Measurements from ENCODE around the gene TSPAN16. TPM values are rescaled to one million over a fixed set of nuclear protein-coding genes. Genes with fewer than 3 reads are reported as not detected.
A peak's percentile ranks its signal among the peaks of the same experiment; 100 is the strongest.

Gene TSPAN16
- total RNA-seq, 1 donor from 2014 or later = not detected

DNA sequence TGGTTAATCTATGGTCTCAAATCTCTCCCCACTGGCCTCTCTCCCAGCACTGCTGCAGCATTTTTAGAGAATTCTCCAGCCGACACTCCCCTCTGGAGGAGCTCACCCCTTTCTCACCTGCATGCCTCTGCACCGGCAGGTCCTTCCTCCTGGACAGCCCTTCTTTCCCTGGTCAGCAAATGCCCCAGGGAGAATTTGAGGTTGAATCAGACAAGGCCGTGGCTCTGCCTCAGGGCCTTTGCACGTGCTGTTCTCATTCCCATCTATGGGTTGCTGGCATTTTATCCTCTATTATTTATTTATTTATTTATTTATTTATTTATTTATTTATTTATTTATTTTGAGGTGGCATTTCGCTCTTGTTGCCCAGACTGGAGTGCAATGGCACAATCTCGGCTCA, 32.2 kb upstream of the TSPAN16 start:
- no peak for DNase-seq (ENCODE audit: low spot score)
- Mint-ChIP-seq H3K27ac (ENCODE audit: unreplicated experiment) (peak overlapping the region; percentile 61), H3K36me3 (ENCODE audit: low read depth, unreplicated experiment) (peaks cover 3% of the 10 kb centered on the region), H3K4me1 (ENCODE audit: unreplicated experiment) (peaks cover 50% of the 10 kb centered on the region), H3K9me3 (ENCODE audit: unreplicated experiment) (no peaks in the 10 kb centered on the region), H3K27me3 (ENCODE audit: unreplicated experiment) (peaks cover 22% of the 10 kb centered on the region), H3K4me3 (ENCODE audit: unreplicated experiment) (peak overlapping the region; percentile 84)
- TF ChIP-seq, protein P1, sequence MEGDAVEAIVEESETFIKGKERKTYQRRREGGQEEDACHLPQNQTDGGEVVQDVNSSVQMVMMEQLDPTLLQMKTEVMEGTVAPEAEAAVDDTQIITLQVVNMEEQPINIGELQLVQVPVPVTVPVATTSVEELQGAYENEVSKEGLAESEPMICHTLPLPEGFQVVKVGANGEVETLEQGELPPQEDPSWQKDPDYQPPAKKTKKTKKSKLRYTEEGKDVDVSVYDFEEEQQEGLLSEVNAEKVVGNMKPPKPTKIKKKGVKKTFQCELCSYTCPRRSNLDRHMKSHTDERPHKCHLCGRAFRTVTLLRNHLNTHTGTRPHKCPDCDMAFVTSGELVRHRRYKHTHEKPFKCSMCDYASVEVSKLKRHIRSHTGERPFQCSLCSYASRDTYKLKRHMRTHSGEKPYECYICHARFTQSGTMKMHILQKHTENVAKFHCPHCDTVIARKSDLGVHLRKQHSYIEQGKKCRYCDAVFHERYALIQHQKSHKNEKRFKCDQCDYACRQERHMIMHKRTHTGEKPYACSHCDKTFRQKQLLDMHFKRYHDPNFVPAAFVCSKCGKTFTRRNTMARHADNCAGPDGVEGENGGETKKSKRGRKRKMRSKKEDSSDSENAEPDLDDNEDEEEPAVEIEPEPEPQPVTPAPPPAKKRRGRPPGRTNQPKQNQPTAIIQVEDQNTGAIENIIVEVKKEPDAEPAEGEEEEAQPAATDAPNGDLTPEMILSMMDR (IDR thresholded peaks at IDR 0.05; ENCODE audit: unreplicated experiment) = no peak

DNA sequence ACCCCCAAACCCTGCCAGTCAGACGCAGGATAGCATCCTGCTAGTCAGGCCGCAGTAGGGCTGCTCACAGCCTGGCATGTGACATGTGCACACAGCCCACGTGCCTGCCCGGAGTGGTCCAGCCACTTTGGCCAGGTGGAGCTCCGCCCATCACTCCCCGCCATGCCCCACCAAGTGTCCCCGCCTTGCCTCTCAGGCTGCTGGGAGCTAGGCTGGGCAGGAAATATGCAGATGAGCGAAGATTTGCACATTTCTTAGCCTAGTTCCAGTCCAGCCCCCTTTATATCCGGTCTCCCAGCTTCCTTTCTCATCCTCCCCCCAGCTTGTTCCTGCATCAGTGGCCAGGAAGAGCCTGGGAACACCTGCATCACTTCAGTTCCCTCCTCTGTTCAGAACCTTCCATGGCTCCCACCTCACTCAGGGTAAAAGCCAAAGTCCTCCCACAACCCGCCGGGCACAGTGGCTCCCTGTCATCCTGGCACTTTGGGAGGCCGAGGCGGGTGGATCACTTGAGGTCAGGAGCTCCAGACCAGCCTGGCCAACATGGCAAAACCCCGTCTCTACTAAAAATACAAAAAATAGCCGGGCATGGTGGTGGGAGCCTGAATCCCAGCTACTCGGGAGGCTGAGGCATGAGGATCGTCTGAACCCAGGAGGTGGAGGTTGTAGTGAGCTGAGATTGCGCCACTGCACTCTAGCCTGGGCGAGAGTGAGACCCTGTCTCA, 31.3 kb upstream of the TSPAN16 start:
- TF ChIP-seq, protein P1 (IDR thresholded peaks at IDR 0.05; ENCODE audit: unreplicated experiment) = no peak
- peaks cover 58% of the 10 kb centered on the region for H3K4me1 Mint-ChIP-seq (ENCODE audit: unreplicated experiment)
- peak overlapping the region; percentile 83 for H3K4me3 Mint-ChIP-seq (ENCODE audit: unreplicated experiment)
- H3K27ac Mint-ChIP-seq (ENCODE audit: unreplicated experiment) = peak overlapping the region; percentile 96
- DNase-seq (ENCODE audit: low spot score) = peak; percentile 62
- H3K9me3 Mint-ChIP-seq (ENCODE audit: unreplicated experiment) = no peaks in the 10 kb centered on the region
- H3K27me3 Mint-ChIP-seq (ENCODE audit: unreplicated experiment) = peaks cover 22% of the 10 kb centered on the region
- H3K36me3 Mint-ChIP-seq (ENCODE audit: low read depth, unreplicated experiment) = peaks cover 3% of the 10 kb centered on the region

DNA sequence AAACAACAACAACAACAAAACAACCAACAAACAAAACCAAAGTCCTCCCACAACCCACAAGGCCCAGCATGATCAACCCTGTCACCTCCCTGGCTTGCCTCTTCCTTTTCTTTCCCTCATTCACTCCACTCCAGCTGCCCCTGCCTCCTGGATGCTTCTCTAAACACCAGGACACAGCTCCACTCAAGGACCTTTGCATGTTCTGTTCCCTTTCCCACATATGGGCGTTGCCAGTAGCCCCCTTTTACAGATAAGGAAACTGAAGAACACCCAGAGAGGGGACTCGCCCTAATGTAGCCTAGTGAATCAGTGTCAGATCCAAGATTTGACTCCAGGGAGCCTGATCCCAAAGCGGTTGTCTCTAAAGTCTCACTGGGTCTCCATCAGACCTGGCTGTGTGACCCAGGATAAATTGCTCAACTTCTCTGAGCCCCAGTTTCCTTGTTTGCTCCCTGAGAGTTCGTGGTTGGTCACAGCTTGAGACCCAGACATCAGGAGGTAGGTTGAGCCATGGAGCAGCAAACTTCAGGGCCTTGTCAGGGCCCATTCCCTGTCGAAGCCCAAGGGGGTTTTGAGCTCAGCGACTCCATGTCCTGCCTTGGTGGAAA, 30.7 kb upstream of the TSPAN16 start:
- peaks cover 3% of the 10 kb centered on the region for H3K36me3 Mint-ChIP-seq (ENCODE audit: low read depth, unreplicated experiment)
- no peaks in the 10 kb centered on the region for H3K9me3 Mint-ChIP-seq (ENCODE audit: unreplicated experiment)
- DNase-seq (ENCODE audit: low spot score) = no peak
- H3K27ac Mint-ChIP-seq (ENCODE audit: unreplicated experiment) = peak overlapping the region; percentile 96
- peaks cover 55% of the 10 kb centered on the region for H3K4me1 Mint-ChIP-seq (ENCODE audit: unreplicated experiment)
- TF ChIP-seq, protein P1 (IDR thresholded peaks at IDR 0.05; ENCODE audit: unreplicated experiment) = no peak
- peak overlapping the region; percentile 83 for H3K4me3 Mint-ChIP-seq (ENCODE audit: unreplicated experiment)
- peaks cover 22% of the 10 kb centered on the region for H3K27me3 Mint-ChIP-seq (ENCODE audit: unreplicated experiment)

DNA sequence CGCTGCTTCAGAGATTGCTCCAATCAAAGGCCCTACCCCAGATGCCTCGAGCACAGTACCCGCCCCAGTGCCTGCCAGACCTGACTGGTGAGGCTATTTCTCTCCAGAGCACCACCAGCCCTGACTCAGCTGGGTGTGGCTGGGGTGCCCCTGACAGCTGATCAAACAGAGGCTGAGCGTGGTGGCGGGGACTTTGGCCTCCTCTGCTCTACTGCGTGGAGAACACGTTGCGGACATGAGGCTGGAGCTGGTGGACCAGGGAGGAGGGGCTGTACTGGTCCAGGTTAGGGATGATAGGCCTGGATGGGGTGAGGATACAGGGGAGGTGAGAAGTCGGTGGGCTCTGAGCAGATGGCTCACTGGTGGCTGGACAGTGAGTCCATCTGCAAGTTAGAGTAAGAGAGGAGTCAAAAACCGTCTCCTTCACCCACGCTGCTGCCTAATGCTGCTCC, 30.1 kb upstream of the TSPAN16 start:
- Mint-ChIP-seq H3K4me3 (ENCODE audit: unreplicated experiment) (no peak overlapping the region), H3K4me1 (ENCODE audit: unreplicated experiment) (peaks cover 54% of the 10 kb centered on the region), H3K9me3 (ENCODE audit: unreplicated experiment) (no peaks in the 10 kb centered on the region), H3K27me3 (ENCODE audit: unreplicated experiment) (peaks cover 21% of the 10 kb centered on the region), H3K27ac (ENCODE audit: unreplicated experiment) (no peak overlapping the region), H3K36me3 (ENCODE audit: low read depth, unreplicated experiment) (peaks cover 3% of the 10 kb centered on the region)
- no peak for DNase-seq (ENCODE audit: low spot score)
- TF ChIP-seq, protein P1 (IDR thresholded peaks at IDR 0.05; ENCODE audit: unreplicated experiment) = no peak
